ENCODE data around the gene PCDH19. TPM values are rescaled to one million over a fixed set of nuclear protein-coding genes. Genes with fewer than 3 reads are reported as not detected.

Gene PCDH19
- total and polyA plus RNA-seq, 10 of the 15 experiments (the other 5 are each of a cell fraction or from before 2014, with no cell fraction given): 0.01 TPM; not detected in 9

GRCh38 chrX:100411802-100412715, 2.0 kb upstream of the PCDH19 start:
- Histone ChIP-seq H3K4me1 (ENCODE audit: control insufficient read depth, insufficient read depth, low read length) (no peaks in the 10 kb centered on the region), H3K36me3 (ENCODE audit: control insufficient read depth in 2 of 2, insufficient read depth in 2 of 2, low read length in 1 of 2) (no peaks in the 10 kb centered on the region), H3K27me3 (replicated peaks in 1 of 2; ENCODE audit: control insufficient read depth in 2 of 2, insufficient read depth in 2 of 2, low read length in 1 of 2) (no peaks in the 10 kb centered on the region; a peak in 2 of 4 replicates), H4K20me1 (ENCODE audit: control insufficient read depth, insufficient read depth) (no peaks in the 10 kb centered on the region), H3K4me3 (no peak overlapping the region), H3K79me2 (ENCODE audit: control insufficient read depth, insufficient read depth, low read length) (no peaks in the 10 kb centered on the region), H3K27ac (ENCODE audit: control insufficient read depth, insufficient read depth) (no peak overlapping the region), H3K9ac (ENCODE audit: control insufficient read depth, insufficient read depth, low read length) (no peak overlapping the region), H3K4me2 (ENCODE audit: control insufficient read depth, insufficient read depth) (no peak overlapping the region), H3K9me3 (replicated peaks; ENCODE audit: control insufficient read depth, insufficient read depth, low read length) (peaks cover 14% of the 10 kb centered on the region; the same call in 1 of the 3 replicates), H2AFZ (ENCODE audit: control insufficient read depth, low read depth, low read length) (no peak overlapping the region)
- ChIA-PET CTCF (interaction anchor here (1.0 to 2.0 kb wide), 9 partner anchors 13 to 203 kb away, joined by 3 to 14 read pairs (median 5); no protein-coding TSS in a partner anchor), SMC1A (ENCODE audit: uncharacterized antibody, unreplicated experiment) (interaction anchor here (1.1 to 2.4 kb wide), 3 partner anchors 21 to 44 kb away, joined by 6 to 10 read pairs (median 7); no protein-coding TSS in a partner anchor), RAD21 (ENCODE audit: unreplicated experiment) (interaction anchor here (2.6 kb wide), 1 partner anchor 44 kb away, joined by 17 read pairs; no protein-coding TSS in a partner anchor), POLR2A (no interaction called here)
- WGBS (ENCODE audit: insufficient coverage, insufficient replicate concordance, low lambda C conversion rate, missing lambda C conversion rate): 54% methylated on average over 34 of the region's 36 CpGs
- no peak for TF ChIP-seq NKRF (conservative IDR thresholded peaks at IDR 0.05)
- no peak for TF ChIP-seq SP1 (IDR thresholded peaks at IDR 0.05; ENCODE audit: low read depth, low read length)
- TF ChIP-seq YY1 (IDR thresholded peaks at IDR 0.05; ENCODE audit: low read depth, low read length): no peak
- TF ChIP-seq JUNB (IDR thresholded peaks at IDR 0.05): no peak
- no peak for TF ChIP-seq SMAD1 (IDR thresholded peaks at IDR 0.05; ENCODE audit: low read depth, partially characterized antibody)
- no peak for TF ChIP-seq DPF2 (IDR thresholded peaks at IDR 0.05)
- TF ChIP-seq RELB (IDR thresholded peaks at IDR 0.05; ENCODE audit: low read depth): no peak
- no peak for TF ChIP-seq TCF3 (IDR thresholded peaks at IDR 0.05; ENCODE audit: borderline replicate concordance, insufficient read depth, low read depth, low read length)
- TF ChIP-seq HDAC2 (IDR thresholded peaks at IDR 0.05): no peak
- no peak for ATAC-seq
- in situ Hi-C loops (cut with MboI): loop anchor here (25.0 kb wide), 1 partner anchor 1125 kb away; no protein-coding TSS in a partner anchor
- no peak for FAIRE-seq
- no peak for DNase-seq (ENCODE audit: low read depth, low spot score)
- no TSS peak for BruUV-seq (replicated peaks)
- intact Hi-C loops (cut with micrococcal nuclease; ENCODE audit: unreplicated experiment): loop anchor here (2.0 kb wide), 1 partner anchor 1109 kb away; no protein-coding TSS in a partner anchor

Data from GM12878 (cell line).